ENCODE measurements around the gene SCAI.
"Not testable (repeated sequence)": the region's sequence is repeated elsewhere in the genome, so short reads cannot be mapped to it uniquely, and the experiment has no call there.

The SCAI gene

DNA sequence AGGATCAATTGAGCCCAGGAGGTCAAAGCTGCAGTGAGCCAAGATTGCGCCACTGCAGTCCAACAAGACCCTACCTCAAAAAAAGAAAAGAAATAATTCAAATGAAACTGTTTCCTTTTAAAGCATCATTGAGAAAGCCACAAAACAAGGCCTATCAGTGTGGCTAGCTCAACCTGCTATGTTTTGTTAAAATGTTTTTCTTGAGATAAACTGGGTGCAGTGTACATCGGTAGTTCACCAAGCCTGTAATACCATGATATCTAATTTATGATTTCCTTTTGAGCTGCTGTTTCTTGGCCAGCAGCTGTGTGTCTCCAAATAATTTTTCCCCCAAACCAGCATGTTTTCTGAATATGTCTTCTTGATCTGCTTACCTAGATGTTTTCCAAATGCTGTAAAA lies 105.2 kb downstream of the SCAI start:
- DNase-seq = no peak

DNA sequence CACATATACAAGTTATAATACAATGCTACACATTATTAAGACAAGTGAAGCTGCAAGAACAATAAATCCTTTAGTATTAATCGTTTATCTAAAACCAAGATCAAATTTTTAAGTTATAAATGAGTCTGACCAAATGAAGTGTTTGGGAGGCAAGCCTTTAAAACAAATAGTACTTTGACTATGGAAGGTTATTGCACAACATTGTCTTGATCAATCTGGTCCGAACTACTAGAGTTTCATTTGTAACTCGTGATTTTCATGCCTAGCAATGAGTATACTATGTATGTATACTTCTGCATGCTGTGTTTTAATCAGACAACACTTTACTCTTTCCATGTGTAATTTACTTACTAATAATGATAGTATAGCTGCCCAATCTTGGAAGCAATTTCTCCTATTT lies 115.3 kb downstream of the SCAI start:
- no peak for DNase-seq

DNA sequence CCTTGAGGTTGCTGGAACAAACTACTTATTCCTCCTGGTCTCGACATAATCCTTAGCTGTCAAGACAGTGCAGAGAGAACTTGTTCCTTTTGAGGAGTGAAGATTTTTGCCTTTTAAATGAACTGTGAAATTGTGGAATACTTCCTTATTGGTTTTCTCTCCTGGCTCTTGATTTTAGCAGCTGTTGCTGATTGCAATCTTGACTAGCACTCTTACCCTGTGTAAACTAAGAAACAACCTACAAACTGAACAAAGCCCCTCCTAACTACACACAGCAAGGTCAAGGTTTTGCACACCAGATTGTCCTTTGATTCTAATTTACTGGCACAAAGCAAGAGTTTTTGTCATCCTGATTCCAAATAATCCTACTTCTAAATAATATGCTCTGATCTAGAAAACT lies 118.4 kb downstream of the SCAI start:
- DNase-seq = no peak

DNA sequence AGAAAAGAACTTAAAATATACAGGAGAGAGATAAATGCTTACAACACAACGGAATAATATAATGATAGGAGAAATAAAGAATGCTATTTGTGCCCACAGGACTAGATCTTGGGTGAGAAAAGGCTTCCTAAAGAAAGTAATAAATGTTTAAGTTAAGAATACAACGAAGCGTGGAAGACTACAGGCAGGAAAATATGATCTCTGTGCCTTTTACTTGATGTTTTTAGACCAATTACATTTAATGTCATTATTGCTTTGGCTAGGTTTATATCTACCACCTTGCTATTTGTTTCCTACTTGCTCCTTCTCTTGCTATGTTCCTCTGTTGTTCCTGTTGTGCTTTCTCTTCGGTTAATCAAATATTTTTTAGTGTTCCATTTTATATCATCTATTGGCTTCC lies 122.3 kb downstream of the SCAI start:
- DNase-seq = no peak

DNA sequence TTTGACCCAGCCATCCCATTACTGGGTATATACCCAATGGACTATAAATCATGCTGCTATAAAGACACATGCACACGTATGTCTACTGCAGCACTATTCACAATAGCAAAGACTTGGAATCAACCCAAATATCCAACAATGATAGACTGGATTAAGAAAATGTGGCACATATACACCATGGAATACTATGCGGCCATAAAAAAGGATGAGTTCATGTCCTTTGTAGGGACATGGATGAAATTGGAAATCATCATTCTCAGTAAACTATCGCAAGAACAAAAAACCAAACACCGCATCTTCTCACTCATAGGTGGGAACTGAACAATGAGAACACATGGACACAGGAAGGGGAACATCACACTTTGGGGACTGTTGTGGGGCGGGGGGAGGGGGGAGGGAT lies 127.7 kb downstream of the SCAI start:
- not testable (repeated sequence) for DNase-seq

DNA sequence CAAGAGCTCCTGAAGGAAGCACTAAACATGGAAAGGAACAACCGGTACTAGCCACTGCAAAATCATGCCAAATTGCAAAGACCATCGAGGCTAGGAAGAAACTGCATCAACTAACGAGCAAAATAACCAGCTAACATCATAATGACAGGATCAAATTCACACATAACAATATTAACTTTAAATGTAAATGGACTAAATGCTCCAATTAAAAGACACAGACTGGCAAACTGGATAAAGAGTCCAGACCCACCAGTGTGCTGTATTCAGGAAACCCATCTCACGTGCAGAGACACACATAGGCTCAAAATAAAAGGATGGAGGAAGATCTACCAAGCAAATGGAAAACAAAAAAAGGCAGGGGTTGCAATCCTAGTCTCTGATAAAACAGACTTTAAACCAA lies 131.3 kb downstream of the SCAI start:
- not testable (repeated sequence) for DNase-seq

DNA sequence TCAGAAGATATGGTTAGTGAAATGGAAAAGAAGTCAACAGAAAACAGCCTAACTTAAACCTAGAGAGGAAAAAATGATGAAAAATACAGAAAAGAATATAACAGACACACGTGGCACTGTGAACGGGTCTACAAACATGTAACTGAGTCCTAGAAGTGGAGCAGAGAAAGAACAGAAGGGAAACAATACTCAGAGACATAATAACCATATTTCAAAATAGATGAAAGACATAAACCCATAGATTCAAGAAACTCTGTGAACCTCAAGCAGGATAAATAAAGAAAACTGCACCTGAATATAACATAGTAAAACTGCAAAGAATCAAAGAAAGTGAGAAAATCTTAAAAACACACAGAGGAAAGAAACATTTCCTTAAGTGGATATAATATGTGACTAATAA lies 134.7 kb downstream of the SCAI start:
- no peak for DNase-seq

DNA sequence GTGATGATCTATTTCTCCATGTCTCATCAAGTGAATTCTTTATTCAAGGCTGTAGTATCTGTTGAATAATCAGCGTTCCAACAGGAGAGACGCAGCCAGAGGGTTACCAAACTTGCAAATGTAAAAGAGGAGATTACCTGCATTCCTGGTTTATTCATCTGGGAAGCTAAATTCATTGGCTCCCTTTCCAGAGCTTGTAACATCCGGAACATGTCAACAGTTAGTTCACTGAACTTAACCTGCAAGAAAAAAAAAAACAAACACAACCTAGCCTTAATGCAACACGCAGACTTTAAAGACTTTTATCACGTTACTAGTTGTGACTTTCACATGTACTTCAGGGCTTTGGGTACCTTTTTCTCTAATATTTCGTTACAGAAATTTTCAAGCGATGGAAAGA lies 140.0 kb downstream of the SCAI start:
- no peak for DNase-seq

DNA sequence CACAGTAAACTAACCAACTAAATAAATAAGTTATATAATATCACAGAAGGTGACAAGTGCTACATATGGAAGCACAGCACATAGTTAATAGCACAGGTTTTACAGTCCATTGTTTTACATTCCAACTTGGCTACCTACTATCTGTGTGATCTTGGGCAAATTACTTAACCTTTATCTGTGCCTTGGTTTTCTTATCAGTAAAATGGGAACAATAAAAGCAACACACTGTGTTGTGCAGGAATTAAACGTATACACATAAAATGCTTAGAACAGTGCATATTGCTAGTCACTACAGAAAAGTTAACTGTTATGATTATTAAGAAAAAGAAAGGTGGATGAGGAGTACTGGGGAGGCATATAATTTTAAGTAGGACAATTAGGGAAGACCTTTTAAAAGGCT lies 159.6 kb downstream of the SCAI start:
- no peak for DNase-seq

DNA sequence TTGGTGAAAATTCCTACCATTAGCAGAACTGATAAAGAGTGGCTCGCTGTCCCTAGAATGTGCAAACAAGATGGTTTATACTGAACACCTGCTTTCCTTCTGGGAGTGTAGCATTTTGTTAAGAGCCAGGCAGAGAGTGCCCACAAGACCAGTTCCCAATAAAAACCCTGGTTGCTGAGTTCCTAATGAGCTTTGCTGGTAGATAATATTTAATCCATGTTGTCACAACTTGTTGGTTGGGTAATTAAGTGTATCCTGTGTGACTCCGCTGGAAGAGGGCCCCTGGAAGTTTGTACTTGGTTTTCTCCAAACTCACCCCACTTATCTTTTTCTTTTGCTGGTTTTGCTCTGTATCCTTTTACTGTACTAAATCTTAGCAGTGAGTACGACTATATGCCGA lies 162.9 kb downstream of the SCAI start:
- DNase-seq = no peak

DNA sequence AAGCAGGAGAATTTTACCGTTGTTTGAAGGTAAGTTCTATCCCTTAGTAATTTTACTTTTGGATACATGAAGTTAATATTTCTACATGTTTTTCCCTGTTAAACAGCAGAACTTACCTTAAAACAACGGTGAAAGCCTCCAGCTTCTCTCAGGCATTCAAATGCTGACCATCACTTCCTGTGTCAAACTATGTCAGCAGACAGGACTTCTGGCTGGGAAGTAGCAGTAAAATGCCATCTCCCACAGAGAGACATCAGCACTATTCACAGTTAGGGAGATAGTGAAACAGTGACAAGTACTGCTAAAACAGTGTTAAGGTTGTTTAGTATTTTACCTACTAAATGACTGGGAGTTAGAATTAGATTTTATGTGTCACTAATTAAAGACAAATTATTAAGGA lies 168.2 kb downstream of the SCAI start:
- no peak for DNase-seq

DNA sequence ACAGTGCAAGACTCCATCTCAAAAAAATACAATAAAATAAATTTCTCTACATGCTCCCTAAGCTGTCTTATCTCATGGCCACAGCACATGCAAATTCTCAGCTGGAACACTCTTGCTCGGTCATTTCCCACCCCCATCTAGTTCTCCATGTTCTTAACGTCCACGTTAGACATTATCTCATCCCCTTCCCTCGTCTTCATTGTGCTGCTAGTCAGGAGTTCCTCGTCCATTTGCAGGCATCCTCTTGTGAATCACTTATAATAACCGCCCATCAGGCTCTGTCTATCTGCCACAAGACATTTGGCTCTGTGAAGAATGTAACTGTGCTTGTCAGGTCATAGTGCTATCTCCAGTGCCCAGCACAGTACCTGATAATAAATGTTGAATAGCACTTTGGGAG lies 169.5 kb downstream of the SCAI start:
- DNase-seq = no peak

DNA sequence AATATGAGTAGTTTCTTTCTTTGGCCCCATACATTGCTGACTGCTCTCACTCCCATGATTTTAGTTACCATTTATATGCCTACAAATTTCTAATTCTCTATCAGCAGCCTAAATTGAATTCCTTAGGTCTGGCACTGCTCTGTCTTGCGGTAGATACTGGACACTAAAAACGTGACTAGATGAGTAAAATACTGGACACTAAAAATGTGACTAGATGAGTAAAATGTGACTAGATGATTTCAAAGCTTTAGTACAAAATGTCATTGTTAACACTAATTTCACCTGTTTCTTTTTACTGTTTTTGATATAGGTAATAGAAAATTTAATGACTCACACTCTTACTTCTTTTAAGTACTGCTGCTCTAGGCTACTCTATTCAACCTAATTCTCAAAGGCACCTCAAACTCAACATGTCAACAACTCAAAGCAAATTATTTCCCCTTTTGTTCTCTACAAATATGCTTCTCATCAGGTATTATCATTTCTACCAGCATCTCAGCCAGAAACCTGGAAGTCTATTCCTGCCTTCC lies 171.0 kb downstream of the SCAI start:
- no peak for DNase-seq

DNA sequence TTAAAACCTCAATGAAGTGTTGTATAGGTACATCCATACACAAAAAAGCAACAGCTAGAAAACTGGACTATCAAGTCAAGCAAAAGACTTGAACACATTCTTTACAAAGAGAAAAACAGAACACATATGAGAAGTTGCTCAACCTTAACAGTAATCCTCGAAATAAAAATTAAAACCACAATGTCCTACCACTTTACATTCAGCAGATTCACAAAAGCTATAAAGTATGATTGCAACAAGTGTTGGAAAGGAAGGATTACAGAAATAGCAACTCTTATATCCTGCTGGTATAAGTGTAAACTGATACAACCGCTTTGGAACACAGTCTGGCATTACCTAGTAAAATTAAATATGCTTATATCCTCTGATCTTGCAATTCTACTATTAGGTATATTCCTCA lies 173.9 kb downstream of the SCAI start:
- DNase-seq = no peak

DNA sequence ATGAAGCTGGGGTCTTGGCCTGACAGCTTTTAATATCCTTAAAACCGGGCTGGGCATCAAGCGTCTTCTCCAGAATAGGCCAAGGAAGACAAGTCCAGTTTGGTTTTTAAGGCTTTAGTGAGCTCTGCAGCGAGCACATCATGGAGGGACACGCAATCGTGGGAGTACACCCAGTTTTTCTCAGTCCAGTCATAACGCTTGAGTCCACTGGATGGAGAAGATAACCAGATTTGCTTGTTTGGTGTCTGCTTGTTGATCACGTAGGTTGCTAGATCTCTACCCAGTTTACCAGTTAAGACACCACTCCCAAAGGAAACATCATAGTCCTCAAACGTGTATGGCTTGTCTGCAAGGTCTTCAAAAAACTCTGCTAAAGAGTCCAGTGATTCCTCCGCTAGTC lies 175.1 kb downstream of the SCAI start:
- DNase-seq = no peak

DNA sequence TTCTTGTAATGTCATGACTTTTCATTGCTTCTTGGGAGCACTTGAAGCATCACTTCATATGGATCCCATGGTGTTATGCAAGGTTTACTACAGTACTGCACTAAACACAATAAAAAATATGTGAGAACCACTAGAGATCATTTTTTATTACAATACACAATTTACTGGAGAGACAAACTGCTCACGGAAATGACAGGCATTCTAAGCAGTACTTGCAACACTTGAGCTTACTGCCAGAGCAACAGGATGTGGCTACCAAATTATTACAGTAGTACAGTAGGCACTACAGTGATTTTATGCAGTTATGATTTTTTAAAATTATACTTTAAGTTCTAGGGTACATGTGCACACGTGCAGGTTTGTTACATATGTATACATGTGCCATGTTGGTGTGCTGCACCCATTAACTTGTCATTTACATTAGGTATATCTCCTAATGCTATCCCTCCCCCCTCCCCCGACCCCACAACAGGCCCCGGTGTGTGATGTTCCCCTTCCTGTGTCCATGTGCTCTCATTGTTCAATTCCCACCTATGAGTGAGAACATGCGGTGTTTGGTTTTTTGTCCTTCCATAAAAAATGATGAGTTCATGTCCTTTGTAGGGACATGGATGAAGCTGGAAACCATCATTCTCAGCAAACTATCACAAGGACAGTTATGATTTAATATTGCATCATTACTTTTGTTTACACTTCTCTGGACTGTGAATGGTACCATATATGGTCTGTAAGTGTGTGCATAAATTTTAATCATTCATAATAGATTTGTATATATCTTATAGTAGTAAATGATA lies 177.4 kb downstream of the SCAI start:
- DNase-seq = not testable (repeated sequence)

DNA sequence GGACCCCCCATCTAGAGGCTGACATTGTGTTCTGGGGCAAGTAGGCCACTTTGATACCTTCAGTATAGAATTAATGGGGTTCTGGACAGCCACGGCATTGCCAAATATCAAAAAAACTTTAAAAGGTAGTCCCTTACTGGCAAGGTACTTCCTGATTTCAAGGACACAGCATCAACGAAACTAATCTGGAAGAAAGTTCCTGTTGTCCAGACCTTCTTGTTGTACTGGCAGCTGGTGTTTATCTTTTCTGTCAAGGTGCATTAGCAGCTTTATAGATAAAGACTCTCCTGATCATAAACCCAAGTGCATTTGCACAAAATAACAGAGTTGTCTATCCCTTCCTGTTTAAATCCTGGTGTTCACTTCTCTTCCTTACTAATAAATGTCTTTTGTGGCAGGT lies 178.7 kb downstream of the SCAI start:
- no peak for DNase-seq

DNA sequence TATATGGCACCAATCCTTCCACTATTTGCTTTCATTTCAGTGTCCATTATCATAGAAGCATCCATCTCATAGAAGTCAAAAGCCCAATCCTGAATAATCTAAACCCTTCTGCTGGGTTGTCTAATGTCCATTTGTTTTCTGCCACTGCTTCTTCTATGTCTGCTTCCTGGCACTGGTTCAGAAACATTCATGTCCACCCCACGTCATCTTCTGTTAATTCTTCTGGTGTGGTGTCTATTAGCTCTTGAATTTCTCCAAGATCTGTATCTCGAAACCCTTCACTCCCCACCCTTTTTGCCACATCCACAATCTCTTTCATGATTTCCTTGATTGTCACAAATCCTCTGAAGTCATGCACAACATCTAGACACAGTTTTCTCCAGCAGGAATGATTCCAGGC lies 179.3 kb downstream of the SCAI start:
- DNase-seq = no peak

DNA sequence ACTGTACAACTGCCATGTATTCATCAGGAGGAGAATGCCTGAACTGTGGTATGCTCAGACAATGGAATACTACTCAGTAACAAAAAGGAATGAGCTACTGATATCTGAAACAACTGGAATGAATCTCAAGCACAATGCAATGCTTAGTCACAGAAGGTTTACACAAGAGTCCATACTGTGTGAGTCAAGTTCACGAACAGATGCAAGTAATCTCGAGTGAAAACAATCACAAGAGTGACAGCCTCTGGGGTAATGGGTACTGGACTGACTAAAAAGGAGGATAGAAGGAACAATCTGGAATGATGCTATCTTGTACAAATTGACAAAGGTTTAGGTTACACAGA lies 182.9 kb downstream of the SCAI start:
- DNase-seq = no peak

DNA sequence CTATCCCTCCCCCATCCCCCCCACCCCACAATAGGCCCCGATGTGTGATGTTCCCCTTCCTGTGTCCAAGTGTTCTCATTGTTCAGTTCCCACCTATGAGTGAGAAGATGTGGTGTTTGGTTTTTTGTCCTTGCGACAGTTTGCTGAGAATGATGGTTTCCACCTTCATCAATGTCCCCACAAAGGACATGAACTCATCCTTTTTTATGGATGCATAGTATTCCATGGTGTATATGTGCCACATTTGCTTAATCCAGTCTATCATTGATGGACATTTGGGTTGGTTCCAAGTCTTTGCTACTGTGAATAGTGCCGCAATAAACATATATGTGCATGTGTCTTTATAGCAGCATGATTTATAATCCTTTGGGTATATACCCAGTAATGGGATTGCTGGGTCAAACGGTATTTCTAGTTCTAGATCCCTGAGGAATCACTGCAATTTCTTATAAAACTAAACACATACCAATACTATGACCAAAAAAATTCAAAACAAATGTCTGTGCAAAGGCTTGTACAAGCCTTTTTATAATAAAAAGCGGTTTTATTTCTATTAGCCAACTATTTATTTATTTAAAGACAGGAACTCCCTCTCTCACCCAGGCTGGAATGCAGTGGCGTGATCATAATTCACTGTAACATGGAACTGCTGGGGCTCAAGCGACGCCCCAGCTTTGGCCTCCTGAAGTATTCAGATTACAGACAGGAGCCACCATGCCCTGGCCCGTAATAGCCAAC lies 183.5 kb downstream of the SCAI start:
- DNase-seq = not testable (repeated sequence)

DNA sequence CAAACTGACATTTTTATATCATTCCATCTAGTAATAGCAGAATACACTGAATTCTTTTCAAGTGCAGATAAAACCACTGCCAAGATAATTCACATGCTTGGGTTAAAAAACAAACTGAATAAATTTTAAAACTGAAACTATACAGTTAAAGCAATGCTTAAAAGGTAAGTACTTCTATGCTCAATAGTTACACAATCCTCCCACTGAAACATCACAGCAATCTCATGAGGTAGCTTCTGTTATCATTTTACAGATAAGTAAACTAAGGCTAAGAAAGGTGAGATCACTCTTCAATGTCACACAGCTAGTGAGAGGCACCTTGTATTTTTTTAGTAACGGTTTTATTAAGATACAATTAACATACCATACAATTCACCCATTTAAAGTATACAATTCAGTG lies 189.1 kb downstream of the SCAI start:
- DNase-seq = no peak

DNA sequence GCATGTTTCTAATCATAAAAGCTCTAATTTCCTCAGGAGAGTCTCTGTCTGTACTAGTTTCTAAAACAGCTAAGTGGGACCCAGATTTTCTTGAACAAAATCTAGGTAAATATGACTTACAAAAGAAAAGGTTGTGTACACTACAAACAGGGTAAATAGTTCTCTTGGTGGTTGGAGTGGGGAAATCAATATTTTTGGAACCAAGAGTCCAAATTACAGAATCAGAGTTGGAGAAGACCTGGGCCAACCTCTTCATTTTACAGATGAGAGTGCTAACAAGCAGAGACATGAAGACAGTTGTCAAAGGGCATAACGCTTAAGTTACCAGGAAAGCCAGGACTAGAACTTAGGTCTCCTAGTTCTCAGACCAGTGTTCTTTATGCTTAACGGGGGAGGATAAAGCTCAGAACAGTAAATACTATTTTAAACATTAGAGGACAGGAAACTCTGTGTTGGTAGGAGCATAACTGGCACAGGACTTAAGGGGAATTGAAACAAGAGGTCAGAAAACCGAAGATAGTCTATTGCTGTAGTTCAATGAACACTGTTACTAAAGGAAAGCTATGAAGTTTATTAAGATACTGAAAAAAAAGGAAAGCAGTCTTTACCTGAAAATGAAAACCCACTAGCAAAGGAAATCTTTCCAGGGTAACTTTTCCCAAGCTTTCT lies 193.1 kb downstream of the SCAI start:
- DNase-seq = no peak

DNA sequence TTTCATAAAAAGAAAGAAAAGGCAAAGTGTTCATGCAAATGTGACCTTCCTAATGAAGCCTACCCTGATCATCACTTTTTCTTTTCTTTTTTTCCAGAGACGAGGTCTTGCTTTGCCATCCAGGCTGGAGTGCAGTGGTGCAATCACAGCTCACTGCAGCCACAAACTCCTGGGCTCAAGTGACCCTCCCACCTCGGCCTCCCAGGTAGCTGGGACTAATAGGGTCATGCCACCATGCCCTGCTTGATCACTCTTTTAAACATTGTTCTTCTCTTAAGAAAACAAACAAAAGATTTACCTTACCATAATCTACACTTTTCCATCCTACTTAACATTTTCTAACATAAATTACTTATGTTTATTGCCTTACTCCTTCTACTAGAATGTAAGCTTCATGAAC lies 193.9 kb downstream of the SCAI start:
- no peak for DNase-seq

Measured in amygdala (tissue), 56 donors.